Motor neuron (in vitro differentiated cells): ENCODE measurements around the gene SIRT6. TPM values are rescaled to one million over a fixed set of nuclear protein-coding genes. Genes with fewer than 3 reads are reported as not detected.

Experiments
- ATAC-seq, 8 experiments: fragments of 200-7000 bp; cut with Tn5 transposase; replicated peaks in 6 of 8; 2 replicates each; pipeline ENCODE4 v1.8.0; 2021; ENCODE audit warnings: mild to moderate bottlenecking in 8 of 8, moderate library complexity in 8 of 8
- H3K27ac ChIP-seq, 2 donors: fragments of 250-450 bp; sonication (Bioruptor Pico); 2 replicates each; pipeline ENCODE4 v1.9.0; 2021; ENCODE audit warnings: antibody characterized with exemption in 2 of 2, mild to moderate bottlenecking in 2 of 2, moderate library complexity in 1 of 2
- H3K4me1 ChIP-seq, 2 donors: fragments of 250-450 bp; sonication (Bioruptor Pico); replicated peaks in 1 of 2; 2 replicates each; pipeline ENCODE4 v1.6.1; 2021; ENCODE audit warnings: antibody characterized with exemption in 2 of 2, mild to moderate bottlenecking in 2 of 2, moderate library complexity in 1 of 2
- H3K4me3 ChIP-seq, 5 donors: fragments of 250-450 bp; sonication (Bioruptor Pico); 2 replicates each; pipeline ENCODE4 v1.9.0; 2021; ENCODE audit warnings: antibody characterized with exemption in 5 of 5, mild to moderate bottlenecking in 5 of 5, moderate library complexity in 4 of 5
- WGBS, 10 experiments: fragments of 450-650 bp; shearing (Covaris generic); methylation state at CpG; one replicate each; pipeline ENCODE4 v1.0.0; 2022; 5-methylcytosine and 5-hydroxymethylcytosine counted together
- in situ Hi-C, 9 experiments: fragments of 400-800 bp; cut with MboI; loops; one replicate each; pipeline ENCODE4 v1.15.0; 2021; ENCODE audit warnings: low sequenced_read_pairs in 9 of 9, low pct_unique_long_range_greater_than_20kb in 2 of 9; ENCODE audit not compliant: unreplicated experiment in 9 of 9
- total RNA-seq, 8 experiments: library from RNA; unstranded; fragments of 300-600 nt; gene quantifications; 2 replicates each; pipeline versions ENCODE4 v1.2.3 to v1.2.4, GENCODE V29; 2022

SIRT6 gene
- total RNA-seq, 8 experiments from 2014 or later, result 20.7 to 30.7 (median 22.4) TPM

- no peak overlapping the region for H3K4me3 ChIP-seq
- in situ Hi-C loops, result loop anchor here in 2 of 9 experiments (25.0 kb wide), 1 partner anchor 555 kb away; no protein-coding TSS in a partner anchor
- no peak overlapping the region for H3K27ac ChIP-seq
- 20 to 80% (median 67%) methylated on average over 1 to 5 of the region's 6 CpGs; no CpG with 5 or more reads in 2 of the 10 experiments for WGBS, 10 experiments
- ATAC-seq, result no peak
- H3K4me1 ChIP-seq, result no peaks in the 10 kb centered on the region
Measured at GRCh38 chr19:4216846-4217245, 34.5 kb upstream of the SIRT6 start.

GRCh38 chr19:4215807-4216206 lies 33.4 kb upstream of the SIRT6 start:
- no peaks in the 10 kb centered on the region for H3K4me1 ChIP-seq
- no peak for ATAC-seq
- 20 to 93% (median 49%) methylated on average over 1 to 7 of the region's 10 CpGs; no CpG with 5 or more reads in 6 of the 10 experiments for WGBS, 10 experiments
- in situ Hi-C loops, result loop anchor here in 2 of 9 experiments (25.0 kb wide), 1 partner anchor 554 kb away; no protein-coding TSS in a partner anchor
- no peak overlapping the region for H3K27ac ChIP-seq
- no peak overlapping the region for H3K4me3 ChIP-seq

GRCh38 chr19:4213116-4213515 lies 30.8 kb upstream of the SIRT6 start:
- in situ Hi-C loops, result loop anchor here in 2 of 9 experiments (25.0 kb wide), 1 partner anchor 551 kb away; no protein-coding TSS in a partner anchor
- WGBS, 10 experiments, result 22 to 100% (median 63%) methylated on average over 1 to 3 of the region's 3 CpGs; no CpG with 5 or more reads in 1 of the 10 experiments
- ATAC-seq, result no peak
- H3K27ac ChIP-seq, result no peak overlapping the region
- no peak overlapping the region for H3K4me3 ChIP-seq
- no peaks in the 10 kb centered on the region for H3K4me1 ChIP-seq

- no peak overlapping the region for H3K4me3 ChIP-seq
- H3K4me1 ChIP-seq, result no peaks in the 10 kb centered on the region
- H3K27ac ChIP-seq, result no peak overlapping the region
- WGBS, 10 experiments, result 70 to 82% methylated on average over 2 to 3 of the region's 15 CpGs; no CpG with 5 or more reads in 8 of the 10 experiments
- peak in 1 of 8 experiments; percentile 9 for ATAC-seq
- in situ Hi-C loops, result loop anchor here in 2 of 9 experiments (25.0 kb wide), 1 partner anchor 548 kb away; no protein-coding TSS in a partner anchor
Measured at GRCh38 chr19:4210166-4210731, 27.9 kb upstream of the SIRT6 start.

GRCh38 chr19:4208385-4209094 lies 26.2 kb upstream of the SIRT6 start:
- in situ Hi-C loops, result loop anchor here in 2 of 9 experiments (25.0 kb wide), 1 partner anchor 546 kb away; no protein-coding TSS in a partner anchor
- Histone ChIP-seq H3K4me1 (no peaks in the 10 kb centered on the region), H3K4me3 (no peak overlapping the region), H3K27ac (no peak overlapping the region)
- WGBS, 10 experiments, result 25 to 87% (median 69%) methylated on average over 1 to 10 of the region's 13 CpGs; no CpG with 5 or more reads in 4 of the 10 experiments
- peak in 2 of 8 experiments; percentile 15 to 25 for ATAC-seq

- 40 to 100% (median 80%) methylated on average over 1 to 7 of the region's 10 CpGs; no CpG with 5 or more reads in 1 of the 10 experiments for WGBS, 10 experiments
- H3K4me3 ChIP-seq, result no peak overlapping the region
- peak in 3 of 8 experiments; percentile 8 to 35 (median 9) for ATAC-seq
- in situ Hi-C loops, result loop anchor here in 2 of 9 experiments (25.0 kb wide), 1 partner anchor 545 kb away; no protein-coding TSS in a partner anchor
- H3K27ac ChIP-seq, result no peak overlapping the region
- H3K4me1 ChIP-seq, result no peaks in the 10 kb centered on the region
Measured at GRCh38 chr19:4206818-4207484, 24.6 kb upstream of the SIRT6 start.

- H3K27ac ChIP-seq, result no peak overlapping the region
- in situ Hi-C loops, result loop anchor here in 2 of 9 experiments (25.0 kb wide), 1 partner anchor 539 kb away; no protein-coding TSS in a partner anchor
- no peak overlapping the region for H3K4me3 ChIP-seq
- H3K4me1 ChIP-seq, result no peaks in the 10 kb centered on the region
- WGBS, 10 experiments, result 50 to 100% (median 67%) methylated on average over 1 to 3 of the region's 4 CpGs; no CpG with 5 or more reads in 5 of the 10 experiments
- ATAC-seq, result no peak
Measured at GRCh38 chr19:4201798-4202197, 19.4 kb upstream of the SIRT6 start.

GRCh38 chr19:4200940-4201542 lies 18.7 kb upstream of the SIRT6 start:
- ATAC-seq, result no peak
- in situ Hi-C loops, result loop anchor here in 2 of 9 experiments (25.0 kb wide), 1 partner anchor 539 kb away; no protein-coding TSS in a partner anchor
- no peak overlapping the region for H3K27ac ChIP-seq
- 33 to 90% (median 50%) methylated on average over 1 to 2 of the region's 2 CpGs; no CpG with 5 or more reads in 3 of the 10 experiments for WGBS, 10 experiments
- H3K4me3 ChIP-seq, result no peak overlapping the region
- no peaks in the 10 kb centered on the region for H3K4me1 ChIP-seq

GRCh38 chr19:4199699-4200293 lies 17.4 kb upstream of the SIRT6 start:
- no peak overlapping the region for H3K27ac ChIP-seq
- WGBS, 10 experiments, result 20 to 80% (median 50%) methylated on average over 1 of the region's 33 CpGs; no CpG with 5 or more reads in 6 of the 10 experiments
- H3K4me3 ChIP-seq, result no peak overlapping the region
- in situ Hi-C loops, result loop anchor here in 2 of 9 experiments (25.0 kb wide), 1 partner anchor 537 kb away; no protein-coding TSS in a partner anchor
- peak in 1 of 8 experiments; percentile 13 for ATAC-seq
- no peaks in the 10 kb centered on the region for H3K4me1 ChIP-seq

- WGBS, 10 experiments, result 0 to 75% (median 28%) methylated on average over 2 to 6 of the region's 28 CpGs; no CpG with 5 or more reads in 2 of the 10 experiments
- no peak overlapping the region for H3K27ac ChIP-seq
- peak in 2 of 8 experiments; percentile 67 to 71 for ATAC-seq
- in situ Hi-C loops, result no loop called here
- no peaks in the 10 kb centered on the region for H3K4me1 ChIP-seq
- H3K4me3 ChIP-seq, result peak overlapping the region; percentile 9 to 42 (median 18)
Measured at GRCh38 chr19:4198467-4199126, 16.2 kb upstream of the SIRT6 start.

- in situ Hi-C loops, result no loop called here
- Histone ChIP-seq H3K27ac (no peak overlapping the region), H3K4me1 (no peaks in the 10 kb centered on the region), H3K4me3 (peak overlapping the region; percentile 9 to 42 (median 18))
- 22 to 48% (median 31%) methylated on average over 19 to 35 of the region's 70 CpGs for WGBS, 10 experiments
- ATAC-seq, result peak in 6 of 8 experiments; percentile 30 to 73 (median 68)
Measured at GRCh38 chr19:4197625-4198466, 15.5 kb upstream of the SIRT6 start.
